GM12801 (cell line): ENCODE results near the gene OSER1.

Experiments
- TF ChIP-seq, protein P1 (sequence below): IDR thresholded peaks from one replicate; pipeline ENCODE4 v1.5.1; 2011; ENCODE audit warnings: control low read depth; ENCODE audit not compliant: insufficient read length; ENCODE audit errors: extremely low read depth

The OSER1 gene

DNA sequence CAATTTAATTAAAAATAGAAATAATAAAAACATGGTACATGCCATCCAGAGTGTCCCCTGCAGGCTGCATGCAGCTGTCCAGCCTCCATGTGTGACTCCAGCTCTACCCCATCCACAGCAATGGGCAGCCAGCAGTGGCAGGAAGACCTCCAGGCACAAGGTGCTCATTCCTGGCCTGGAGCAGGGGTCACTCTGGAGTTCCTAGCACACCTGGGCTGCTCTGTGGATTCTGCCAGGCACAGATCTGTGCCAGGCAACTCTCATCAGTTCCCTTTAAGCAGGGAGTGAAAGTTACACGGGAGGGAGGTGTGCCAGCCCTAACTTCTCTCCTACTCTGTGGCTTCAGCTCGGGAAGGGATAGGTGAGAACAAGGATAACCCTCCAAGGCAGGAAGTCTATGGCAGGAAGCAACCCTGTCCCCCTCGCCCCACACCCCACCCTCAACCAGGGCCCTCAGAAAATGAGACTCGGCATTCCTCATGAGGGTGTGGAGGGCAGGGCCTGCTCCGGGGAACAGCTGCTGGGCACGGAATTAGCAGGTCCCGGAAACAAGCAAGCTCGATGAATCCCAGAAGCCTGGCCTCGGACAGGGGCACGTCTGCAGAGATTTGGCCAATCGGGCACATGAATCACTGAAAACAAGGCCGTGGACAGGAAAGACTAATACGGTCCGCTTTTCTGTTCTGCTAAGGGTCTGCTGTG is 33.6 kb downstream of the OSER1 start:
- TF ChIP-seq, protein P1, sequence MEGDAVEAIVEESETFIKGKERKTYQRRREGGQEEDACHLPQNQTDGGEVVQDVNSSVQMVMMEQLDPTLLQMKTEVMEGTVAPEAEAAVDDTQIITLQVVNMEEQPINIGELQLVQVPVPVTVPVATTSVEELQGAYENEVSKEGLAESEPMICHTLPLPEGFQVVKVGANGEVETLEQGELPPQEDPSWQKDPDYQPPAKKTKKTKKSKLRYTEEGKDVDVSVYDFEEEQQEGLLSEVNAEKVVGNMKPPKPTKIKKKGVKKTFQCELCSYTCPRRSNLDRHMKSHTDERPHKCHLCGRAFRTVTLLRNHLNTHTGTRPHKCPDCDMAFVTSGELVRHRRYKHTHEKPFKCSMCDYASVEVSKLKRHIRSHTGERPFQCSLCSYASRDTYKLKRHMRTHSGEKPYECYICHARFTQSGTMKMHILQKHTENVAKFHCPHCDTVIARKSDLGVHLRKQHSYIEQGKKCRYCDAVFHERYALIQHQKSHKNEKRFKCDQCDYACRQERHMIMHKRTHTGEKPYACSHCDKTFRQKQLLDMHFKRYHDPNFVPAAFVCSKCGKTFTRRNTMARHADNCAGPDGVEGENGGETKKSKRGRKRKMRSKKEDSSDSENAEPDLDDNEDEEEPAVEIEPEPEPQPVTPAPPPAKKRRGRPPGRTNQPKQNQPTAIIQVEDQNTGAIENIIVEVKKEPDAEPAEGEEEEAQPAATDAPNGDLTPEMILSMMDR, result no peak

DNA sequence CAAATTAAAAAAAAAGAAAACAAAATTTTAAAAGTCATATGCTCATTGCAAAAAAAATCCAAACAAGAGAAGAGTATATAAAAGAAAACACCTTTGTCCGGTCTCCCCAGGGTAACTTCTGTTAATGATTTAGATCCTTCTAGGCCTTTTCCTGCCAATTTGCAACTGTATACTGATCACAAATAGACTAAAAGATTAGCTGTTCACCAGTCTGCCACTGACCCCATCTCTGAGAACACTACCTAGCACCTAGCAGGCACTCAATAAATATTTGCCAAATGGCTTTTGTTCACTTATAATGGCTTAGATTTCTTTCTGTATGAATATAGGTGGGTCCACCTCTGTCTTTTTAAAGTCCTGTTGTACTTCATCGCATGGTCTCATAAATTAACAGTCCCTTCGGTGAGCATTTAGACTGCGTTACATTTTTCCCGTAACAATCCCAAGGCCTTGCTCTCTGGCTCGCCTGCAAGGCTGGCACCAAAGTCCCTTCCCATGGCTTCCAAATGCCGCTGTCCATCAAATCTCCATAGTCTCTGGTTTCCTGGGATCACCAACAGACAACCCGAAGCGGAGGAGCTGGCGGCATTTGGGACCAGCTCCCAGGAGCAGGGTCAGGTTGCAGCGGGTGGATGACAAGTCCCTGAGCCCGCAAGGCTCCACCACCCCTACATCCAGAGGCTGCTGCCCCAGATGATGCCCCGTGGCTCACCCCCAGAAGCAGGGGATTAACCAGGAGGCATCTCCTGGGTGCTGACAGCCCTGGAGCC is 35.4 kb downstream of the OSER1 start:
- TF ChIP-seq, protein P1, result no peak

DNA sequence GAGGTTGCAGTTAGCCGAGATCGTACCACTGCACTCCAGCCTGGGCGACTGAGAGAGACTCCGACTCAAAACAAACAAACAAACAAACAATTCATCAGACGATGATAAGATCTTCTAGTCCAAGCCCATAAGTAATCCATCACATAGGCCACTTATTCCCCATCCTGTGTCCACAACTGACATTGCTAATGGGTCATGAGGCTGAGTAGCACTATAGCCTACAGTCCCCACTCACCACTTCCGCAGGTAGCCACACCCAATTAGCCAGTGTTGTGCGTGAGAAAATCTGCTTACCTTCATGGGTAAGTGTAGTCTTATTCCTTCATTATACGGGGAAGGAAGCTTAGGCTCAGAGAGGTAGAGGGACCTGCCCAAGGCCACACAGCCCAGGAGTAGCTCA is 36.7 kb downstream of the OSER1 start:
- TF ChIP-seq, protein P1, result no peak

DNA sequence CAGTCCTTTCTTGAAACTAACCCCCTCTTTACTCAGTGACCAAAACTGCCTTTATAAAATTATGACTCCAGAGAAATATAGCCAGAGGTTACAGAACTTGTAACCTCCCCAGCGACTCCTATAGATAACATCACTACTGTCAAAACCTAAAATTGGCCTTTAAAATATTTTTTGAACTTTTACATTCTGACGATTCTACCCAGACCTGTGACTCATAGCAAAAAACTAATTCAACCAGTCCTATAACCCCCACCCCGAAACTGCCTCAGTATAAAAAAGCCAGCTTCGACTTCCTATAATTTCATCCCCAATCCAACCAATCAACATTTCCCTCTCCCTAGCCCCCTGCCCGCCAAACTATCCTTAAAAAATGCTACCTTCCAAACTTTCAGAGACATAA is 37.5 kb downstream of the OSER1 start:
- TF ChIP-seq, protein P1, result no peak

DNA sequence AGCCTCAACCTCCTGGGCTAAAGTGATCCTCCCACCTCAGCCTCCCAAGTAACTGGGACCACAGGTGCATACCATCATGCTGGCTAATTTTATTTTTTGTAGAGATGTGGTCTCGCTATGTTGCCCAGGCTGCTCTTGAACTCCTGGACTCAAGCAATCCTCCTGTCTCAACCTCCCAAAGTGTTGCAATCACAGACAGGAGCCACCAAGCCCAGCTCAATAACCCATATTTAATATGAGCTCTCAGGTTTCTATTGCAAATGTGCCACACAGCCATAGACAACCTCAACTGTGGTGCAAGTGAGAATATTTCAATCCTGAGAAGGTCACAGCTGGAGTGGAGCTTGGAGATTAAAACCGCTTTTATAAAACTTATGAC is 38.0 kb downstream of the OSER1 start:
- TF ChIP-seq, protein P1, result no peak

DNA sequence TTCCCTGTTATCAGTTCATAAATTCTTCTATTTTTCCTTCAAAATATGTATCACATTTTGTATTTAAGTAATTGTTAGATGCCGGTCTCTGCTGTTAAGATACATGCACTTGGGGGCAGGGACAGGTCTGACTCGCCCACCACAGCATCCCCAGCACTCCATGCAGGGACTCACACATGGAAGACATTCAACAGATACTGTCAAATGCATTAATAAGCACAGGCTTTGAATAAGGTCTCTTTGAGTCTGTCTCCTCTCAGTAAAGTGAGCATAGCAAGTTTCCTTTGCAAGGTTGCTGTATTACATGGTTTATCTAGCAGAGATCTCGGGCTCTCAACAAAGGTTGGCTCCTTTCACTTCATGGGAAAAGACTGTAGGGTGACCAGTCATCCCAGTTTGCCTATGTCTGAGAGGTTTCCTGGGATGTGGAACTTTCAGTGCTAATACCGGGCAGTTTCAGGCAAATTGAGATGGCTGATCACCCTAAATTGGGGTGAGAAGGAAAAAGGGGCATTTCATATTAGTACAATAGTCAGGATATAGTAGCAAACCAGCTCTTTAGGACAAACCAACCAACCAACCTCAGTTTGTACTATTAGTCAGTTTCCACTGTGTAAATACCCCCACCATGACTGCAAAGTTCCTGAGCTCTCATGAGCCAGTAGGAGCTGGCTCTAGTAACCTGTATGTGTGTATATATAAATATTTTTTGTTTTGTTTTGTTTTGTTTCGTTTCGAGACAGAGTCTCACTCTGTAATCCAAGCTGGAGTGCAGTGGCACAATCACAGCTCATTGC is 38.6 kb downstream of the OSER1 start:
- TF ChIP-seq, protein P1, result no peak

DNA sequence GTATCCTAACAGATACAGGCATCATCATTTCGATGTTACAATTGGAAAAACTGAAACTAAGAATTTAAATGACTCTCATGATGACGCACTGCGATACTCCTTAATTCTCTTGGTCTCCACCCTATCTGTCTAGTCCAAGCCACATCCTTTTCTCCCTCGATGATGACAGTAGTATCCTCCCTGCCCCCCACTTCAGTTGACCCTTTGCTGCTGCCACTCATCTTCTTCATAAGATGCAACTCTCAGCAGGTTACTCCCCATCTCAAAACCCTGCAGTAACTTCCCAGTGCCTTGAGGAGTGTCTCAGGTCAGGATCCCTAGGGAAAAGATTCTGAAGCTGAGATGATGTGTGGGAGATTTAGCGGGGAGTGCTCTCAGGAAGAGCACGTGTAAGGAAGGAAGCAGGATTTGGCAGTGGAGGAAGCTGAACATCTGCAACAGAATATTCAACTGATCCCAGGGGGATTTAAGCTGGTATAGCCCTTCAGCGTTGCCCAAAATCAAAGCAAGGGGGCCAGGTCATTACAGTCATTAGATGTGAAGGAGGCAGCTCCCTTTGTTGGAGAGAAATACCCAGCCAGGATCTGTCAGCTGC is 39.7 kb downstream of the OSER1 start:
- TF ChIP-seq, protein P1, result no peak
